ENCODE results near the gene CCDC12. TPM values are rescaled to one million over a fixed set of nuclear protein-coding genes. Genes with fewer than 3 reads are reported as not detected.

The CCDC12 gene
- total and polyA plus RNA-seq, 2 experiments from 2014 or later = 17.4 to 43.8 TPM

DNA sequence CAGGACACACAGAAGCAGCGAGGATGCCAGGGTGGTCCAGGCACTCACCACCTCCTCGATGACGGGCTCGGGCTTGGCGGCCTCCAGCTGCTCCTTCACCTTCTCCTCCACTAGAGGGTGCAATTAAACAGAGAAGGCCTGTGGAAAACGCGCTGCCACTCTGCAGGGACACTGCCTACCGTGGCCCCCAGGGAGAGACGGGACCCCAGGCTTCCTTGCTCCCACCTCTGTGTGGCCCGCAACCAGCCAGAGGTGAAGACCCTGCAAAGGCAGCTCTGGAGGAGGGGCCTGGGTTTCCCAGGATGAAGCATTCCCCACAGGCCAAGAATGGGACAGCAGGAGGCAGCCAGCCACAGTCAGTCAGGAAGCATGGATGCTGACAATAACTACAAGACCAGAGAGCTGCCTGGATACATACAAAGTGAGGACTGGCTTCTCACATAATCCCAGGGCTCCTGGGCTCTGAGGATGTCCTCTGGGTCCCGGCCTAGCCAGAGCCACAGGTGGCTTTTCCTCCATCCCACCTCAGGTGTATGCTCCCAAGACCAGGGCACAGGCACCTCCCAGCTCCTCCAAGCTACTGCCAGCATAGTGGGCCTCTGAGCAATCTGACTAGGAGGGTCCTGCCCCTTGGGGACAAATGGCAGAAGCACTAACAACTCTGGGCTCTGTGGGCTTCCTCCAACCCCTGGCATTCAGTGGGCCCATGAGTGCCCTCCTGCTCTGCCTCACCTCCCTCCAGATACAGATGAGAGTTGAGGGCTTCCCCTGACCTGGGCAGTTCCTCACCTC lies 52.8 kb downstream of the CCDC12 start:
- Histone ChIP-seq H4K20me1 (ENCODE audit: insufficient read depth) (no peaks in the 10 kb centered on the region), H3K27ac (no peak overlapping the region), H3K9ac (no peak overlapping the region), H3K9me3 (ENCODE audit: low read depth) (no peaks in the 10 kb centered on the region), H3K27me3 (replicated peaks; ENCODE audit: insufficient read depth) (no peaks in the 10 kb centered on the region), H3K79me2 (ENCODE audit: insufficient read depth) (peaks cover 40% of the 10 kb centered on the region), H3K9me2 (ENCODE audit: insufficient read depth) (no peaks in the 10 kb centered on the region), H2AFZ (no peak overlapping the region), H3F3A (ENCODE audit: insufficient read depth) (peaks cover 5% of the 10 kb centered on the region; the same call in 1 of the 2 replicates), H3K4me3 (no peak overlapping the region), H3K4me1 (ENCODE audit: insufficient read depth) (no peaks in the 10 kb centered on the region), H3K36me3 (ENCODE audit: low read depth) (peaks cover 41% of the 10 kb centered on the region), H3K4me2 (ENCODE audit: unreplicated experiment) (no peak overlapping the region)
- no peak for TF ChIP-seq EZH2 (IDR thresholded peaks at IDR 0.05; ENCODE audit: insufficient read depth, poor library complexity, severe bottlenecking)
- in situ Hi-C loops (cut with MboI) = no loop called here
- DNase-seq = peak; percentile 65
- WGBS, 2 experiments (ENCODE audit: low coverage in 1 of 2, low lambda C conversion rate in 2 of 2, missing lambda C conversion rate in 2 of 2) = 47 to 64% methylated on average over 7 to 11 of the region's 11 CpGs

DNA sequence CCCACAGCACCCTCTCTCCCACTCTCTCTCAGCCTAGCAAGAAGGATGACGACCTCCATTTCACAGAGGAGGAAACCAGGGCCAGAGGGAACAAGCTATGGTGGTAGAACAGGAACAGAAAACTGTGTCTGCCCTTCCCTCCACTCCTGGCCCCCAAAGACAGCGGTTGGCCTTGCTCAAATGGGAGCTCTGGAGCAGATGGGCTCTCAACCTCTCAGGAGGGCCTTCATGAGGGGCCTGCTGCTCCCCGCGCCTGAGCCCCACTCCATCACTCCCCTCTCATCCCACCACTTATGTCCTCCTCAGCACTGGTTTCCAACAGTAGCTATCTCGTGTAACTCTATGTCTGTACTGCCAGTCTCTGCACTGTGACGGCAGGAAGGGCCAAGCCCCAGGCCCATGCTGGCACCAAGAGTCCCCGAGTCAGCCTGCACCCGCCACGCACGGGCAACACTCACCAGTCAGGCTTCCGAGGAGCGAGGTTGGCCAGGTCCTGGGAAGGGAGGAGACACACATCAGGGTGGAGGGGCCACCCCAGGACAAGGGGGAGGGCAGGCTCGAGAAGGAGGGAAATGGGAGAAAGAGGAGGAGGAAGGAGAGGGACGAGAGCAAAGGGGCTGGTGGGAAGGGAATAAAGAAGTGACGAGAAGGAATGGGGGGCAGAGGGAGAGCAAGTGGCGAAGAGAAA lies 53.5 kb downstream of the CCDC12 start:
- Histone ChIP-seq H3F3A (ENCODE audit: insufficient read depth) (no peaks in the 10 kb centered on the region), H3K4me3 (no peak overlapping the region), H3K9me3 (ENCODE audit: low read depth) (no peaks in the 10 kb centered on the region), H3K4me2 (ENCODE audit: unreplicated experiment) (no peak overlapping the region), H3K4me1 (ENCODE audit: insufficient read depth) (no peaks in the 10 kb centered on the region), H3K9ac (no peak overlapping the region), H3K9me2 (ENCODE audit: insufficient read depth) (no peaks in the 10 kb centered on the region), H3K79me2 (ENCODE audit: insufficient read depth) (peaks cover 32% of the 10 kb centered on the region), H3K27me3 (replicated peaks; ENCODE audit: insufficient read depth) (no peaks in the 10 kb centered on the region), H2AFZ (no peak overlapping the region), H3K36me3 (ENCODE audit: low read depth) (peaks cover 44% of the 10 kb centered on the region), H3K27ac (no peak overlapping the region), H4K20me1 (ENCODE audit: insufficient read depth) (no peaks in the 10 kb centered on the region)
- WGBS, 2 experiments (ENCODE audit: low coverage in 1 of 2, low lambda C conversion rate in 2 of 2, missing lambda C conversion rate in 2 of 2) = 82 to 85% methylated on average over 16 of the region's 16 CpGs
- DNase-seq = no peak
- TF ChIP-seq EZH2 (IDR thresholded peaks at IDR 0.05; ENCODE audit: insufficient read depth, poor library complexity, severe bottlenecking) = no peak
- no peak for TF ChIP-seq EZH2phosphoT487 (IDR thresholded peaks at IDR 0.05; ENCODE audit: insufficient read depth, low read depth)
- in situ Hi-C loops (cut with MboI) = no loop called here

DNA sequence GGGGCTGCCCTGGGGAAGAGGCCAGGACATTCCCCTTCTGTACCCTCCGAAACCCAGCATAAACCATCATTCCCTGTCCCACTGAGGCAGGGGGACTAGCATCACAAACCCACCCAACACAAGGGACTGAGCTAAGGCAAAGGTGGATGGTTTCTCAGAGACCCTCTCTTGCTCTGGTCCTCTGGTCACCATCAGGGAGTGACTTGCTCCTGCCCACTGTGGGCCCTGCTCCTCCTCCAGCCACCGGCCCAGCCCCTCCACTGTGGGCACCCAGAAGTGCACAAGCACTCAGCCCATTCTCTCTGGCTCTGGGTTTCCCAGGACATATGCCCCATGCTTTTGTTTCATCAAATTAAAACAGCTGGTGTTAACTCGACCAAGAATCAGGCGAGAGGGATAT lies 54.1 kb downstream of the CCDC12 start:
- WGBS, 2 experiments (ENCODE audit: low coverage in 1 of 2, low lambda C conversion rate in 2 of 2, missing lambda C conversion rate in 2 of 2) = 87 to 89% methylated on average over 4 of the region's 4 CpGs

DNA sequence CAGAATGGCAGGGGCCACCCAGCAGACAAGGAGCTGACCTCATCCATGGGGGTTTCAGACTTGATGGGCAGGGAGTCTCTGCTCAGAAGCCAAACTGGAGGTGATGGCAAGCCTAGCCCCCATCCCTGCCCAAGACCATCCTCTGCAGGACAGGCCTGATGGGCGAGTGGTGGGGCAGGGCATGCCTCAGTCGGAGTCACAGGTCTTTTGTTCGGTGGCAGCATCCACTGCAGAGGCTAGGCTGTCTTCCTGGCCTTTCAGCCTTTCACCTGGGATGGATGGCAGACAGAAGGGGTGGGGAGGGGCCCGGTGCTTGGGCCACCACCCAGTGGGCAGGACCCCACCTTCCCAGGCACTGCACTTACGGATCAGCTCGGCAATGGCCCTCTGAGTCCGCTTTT lies 54.7 kb downstream of the CCDC12 start:
- H3K9ac ChIP-seq = no peak overlapping the region
- H3K9me3 ChIP-seq (ENCODE audit: low read depth) = no peaks in the 10 kb centered on the region
- H2AFZ ChIP-seq = no peak overlapping the region
- 94% methylated on average over 7 of the region's 7 CpGs for WGBS, 2 experiments (ENCODE audit: low coverage in 1 of 2, low lambda C conversion rate in 2 of 2, missing lambda C conversion rate in 2 of 2)
- TF ChIP-seq EZH2phosphoT487 (IDR thresholded peaks at IDR 0.05; ENCODE audit: insufficient read depth, low read depth) (no peak), EZH2 (IDR thresholded peaks at IDR 0.05; ENCODE audit: insufficient read depth, poor library complexity, severe bottlenecking) (no peak)
- H3F3A ChIP-seq (ENCODE audit: insufficient read depth) = no peaks in the 10 kb centered on the region
- DNase-seq = no peak
- H3K36me3 ChIP-seq (ENCODE audit: low read depth) = peaks cover 53% of the 10 kb centered on the region
- in situ Hi-C loops (cut with MboI) = no loop called here
- H4K20me1 ChIP-seq (ENCODE audit: insufficient read depth) = no peaks in the 10 kb centered on the region
- H3K27me3 ChIP-seq (replicated peaks; ENCODE audit: insufficient read depth) = no peaks in the 10 kb centered on the region
- H3K27ac ChIP-seq = no peak overlapping the region
- H3K79me2 ChIP-seq (ENCODE audit: insufficient read depth) = peaks cover 21% of the 10 kb centered on the region
- H3K9me2 ChIP-seq (ENCODE audit: insufficient read depth) = no peaks in the 10 kb centered on the region
- no peaks in the 10 kb centered on the region for H3K4me1 ChIP-seq (ENCODE audit: insufficient read depth)
- H3K4me2 ChIP-seq (ENCODE audit: unreplicated experiment) = no peak overlapping the region
- no peak overlapping the region for H3K4me3 ChIP-seq

More for the DNA sequence above, 54.1 kb downstream of the CCDC12 start:
- Histone ChIP-seq H3K4me2 (ENCODE audit: unreplicated experiment) (no peak overlapping the region), H3K9me3 (ENCODE audit: low read depth) (no peaks in the 10 kb centered on the region), H3K79me2 (ENCODE audit: insufficient read depth) (peaks cover 27% of the 10 kb centered on the region), H2AFZ (no peak overlapping the region), H3K27ac (no peak overlapping the region), H4K20me1 (ENCODE audit: insufficient read depth) (no peaks in the 10 kb centered on the region), H3K4me3 (no peak overlapping the region), H3K4me1 (ENCODE audit: insufficient read depth) (no peaks in the 10 kb centered on the region), H3F3A (ENCODE audit: insufficient read depth) (no peaks in the 10 kb centered on the region), H3K9me2 (ENCODE audit: insufficient read depth) (no peaks in the 10 kb centered on the region), H3K36me3 (ENCODE audit: low read depth) (peaks cover 50% of the 10 kb centered on the region), H3K27me3 (replicated peaks; ENCODE audit: insufficient read depth) (no peaks in the 10 kb centered on the region), H3K9ac (no peak overlapping the region)
- TF ChIP-seq EZH2phosphoT487 (IDR thresholded peaks at IDR 0.05; ENCODE audit: insufficient read depth, low read depth) = no peak
- no peak for TF ChIP-seq EZH2 (IDR thresholded peaks at IDR 0.05; ENCODE audit: insufficient read depth, poor library complexity, severe bottlenecking)
- in situ Hi-C loops (cut with MboI) = no loop called here
- no peak for DNase-seq

All from GM23248 (cell line).